ENCODE results near the gene PLCL1.

- no peak for TF ChIP-seq POLR2A (IDR thresholded peaks at IDR 0.05)
- TF ChIP-seq, protein P1, sequence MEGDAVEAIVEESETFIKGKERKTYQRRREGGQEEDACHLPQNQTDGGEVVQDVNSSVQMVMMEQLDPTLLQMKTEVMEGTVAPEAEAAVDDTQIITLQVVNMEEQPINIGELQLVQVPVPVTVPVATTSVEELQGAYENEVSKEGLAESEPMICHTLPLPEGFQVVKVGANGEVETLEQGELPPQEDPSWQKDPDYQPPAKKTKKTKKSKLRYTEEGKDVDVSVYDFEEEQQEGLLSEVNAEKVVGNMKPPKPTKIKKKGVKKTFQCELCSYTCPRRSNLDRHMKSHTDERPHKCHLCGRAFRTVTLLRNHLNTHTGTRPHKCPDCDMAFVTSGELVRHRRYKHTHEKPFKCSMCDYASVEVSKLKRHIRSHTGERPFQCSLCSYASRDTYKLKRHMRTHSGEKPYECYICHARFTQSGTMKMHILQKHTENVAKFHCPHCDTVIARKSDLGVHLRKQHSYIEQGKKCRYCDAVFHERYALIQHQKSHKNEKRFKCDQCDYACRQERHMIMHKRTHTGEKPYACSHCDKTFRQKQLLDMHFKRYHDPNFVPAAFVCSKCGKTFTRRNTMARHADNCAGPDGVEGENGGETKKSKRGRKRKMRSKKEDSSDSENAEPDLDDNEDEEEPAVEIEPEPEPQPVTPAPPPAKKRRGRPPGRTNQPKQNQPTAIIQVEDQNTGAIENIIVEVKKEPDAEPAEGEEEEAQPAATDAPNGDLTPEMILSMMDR (IDR thresholded peaks at IDR 0.05) = no peak
Measured at GRCh38 chr2:197876524-197876923, 72.1 kb downstream of the PLCL1 start.
